Lower lobe of right lung (tissue), 2 donors: Measurements from ENCODE around the gene GALK2. TPM values are rescaled to one million over a fixed set of nuclear protein-coding genes. Genes with fewer than 3 reads are reported as not detected.

Experiments used
- ATAC-seq, 2 donors: fragments of 200-7000 bp; cut with Tn5 transposase; one replicate each; pipeline ENCODE4 v1.9.1; 2020 to 2022; ENCODE audit warnings: mild to moderate bottlenecking in 2 of 2, moderate library complexity in 2 of 2
- DNase-seq: peaks from one replicate; pipeline ENCODE4 v3.0.0-alpha.2; 2020
- H3K27ac ChIP-seq: fragments of 200-600 bp; one replicate; pipeline ENCODE4 v1.8.0; 2022
- H3K27me3 ChIP-seq: fragments of 200-600 bp; one replicate; pipeline ENCODE4 v1.8.0; 2022; ENCODE audit warnings: low read depth
- H3K36me3 ChIP-seq: fragments of 200-600 bp; one replicate; pipeline ENCODE4 v1.8.0; 2022; ENCODE audit warnings: mild to moderate bottlenecking
- H3K4me1 ChIP-seq: fragments of 200-600 bp; one replicate; pipeline ENCODE4 v1.8.0; 2022
- H3K4me3 ChIP-seq: fragments of 200-600 bp; one replicate; pipeline ENCODE4 v1.8.0; 2022; ENCODE audit warnings: mild to moderate bottlenecking
- H3K9me3 ChIP-seq: fragments of 200-600 bp; one replicate; pipeline ENCODE4 v1.8.0; 2022
- intact Hi-C: fragments of 100-400 bp; cut with DNase I; formaldehyde crosslinking; loops from one replicate; pipeline ENCODE4 v1.11.0; 2022
- microRNA-seq: library from miRNA; unstranded; fragments of <30 nt; microRNA quantifications from one replicate; pipeline ENCODE4 v1.2.0, GENCODE V29; 2020; ENCODE audit warnings: borderline number of aligned reads
- total RNA-seq: library from RNA; stranded (reverse); fragmentation: NEBNext Ultra II Directional; extraction: Animal tissue kit (Norgen Biotek cat#: 25700); gene quantifications from one replicate; pipeline ENCODE4 v1.2.1, GENCODE V29; 2021
- TF ChIP-seq, protein P1 (sequence below): fragments of 200-600 bp; IDR thresholded peaks from one replicate; pipeline ENCODE4 v1.8.0; 2022; ENCODE audit warnings: antibody characterized with exemption, mild to moderate bottlenecking
- donor health status: DM: no; HTN: yes; CAD: no; lungs with severe emphysema.

Gene GALK2
- total RNA-seq, 1 donor from 2014 or later: 38.8 TPM

DNA sequence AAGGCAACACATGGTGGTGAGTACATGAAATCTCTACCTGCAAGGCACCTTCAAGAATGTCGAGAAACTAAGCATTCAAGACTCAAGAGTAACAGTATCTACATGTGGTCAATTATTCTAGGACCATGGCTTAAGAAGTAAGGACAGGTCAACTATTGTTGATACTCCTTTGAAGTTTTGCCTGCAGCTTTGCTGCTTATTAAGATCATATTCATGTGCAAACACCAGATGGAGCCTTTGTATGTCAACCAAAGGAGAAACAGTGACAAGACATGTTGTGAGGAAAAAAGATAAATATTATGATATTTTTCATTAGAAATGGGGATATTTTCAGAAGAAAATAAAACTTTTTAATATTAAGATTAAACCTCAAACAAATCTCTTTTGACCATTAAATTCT, 200.7 kb downstream of the GALK2 start:
- Histone ChIP-seq H3K36me3 (no peaks in the 10 kb centered on the region), H3K4me3 (no peak overlapping the region), H3K27ac (no peak overlapping the region), H3K27me3 (no peaks in the 10 kb centered on the region), H3K9me3 (no peaks in the 10 kb centered on the region), H3K4me1 (no peaks in the 10 kb centered on the region)
- intact Hi-C loops: no loop called here
- ATAC-seq: no peak
- TF ChIP-seq, protein P1, sequence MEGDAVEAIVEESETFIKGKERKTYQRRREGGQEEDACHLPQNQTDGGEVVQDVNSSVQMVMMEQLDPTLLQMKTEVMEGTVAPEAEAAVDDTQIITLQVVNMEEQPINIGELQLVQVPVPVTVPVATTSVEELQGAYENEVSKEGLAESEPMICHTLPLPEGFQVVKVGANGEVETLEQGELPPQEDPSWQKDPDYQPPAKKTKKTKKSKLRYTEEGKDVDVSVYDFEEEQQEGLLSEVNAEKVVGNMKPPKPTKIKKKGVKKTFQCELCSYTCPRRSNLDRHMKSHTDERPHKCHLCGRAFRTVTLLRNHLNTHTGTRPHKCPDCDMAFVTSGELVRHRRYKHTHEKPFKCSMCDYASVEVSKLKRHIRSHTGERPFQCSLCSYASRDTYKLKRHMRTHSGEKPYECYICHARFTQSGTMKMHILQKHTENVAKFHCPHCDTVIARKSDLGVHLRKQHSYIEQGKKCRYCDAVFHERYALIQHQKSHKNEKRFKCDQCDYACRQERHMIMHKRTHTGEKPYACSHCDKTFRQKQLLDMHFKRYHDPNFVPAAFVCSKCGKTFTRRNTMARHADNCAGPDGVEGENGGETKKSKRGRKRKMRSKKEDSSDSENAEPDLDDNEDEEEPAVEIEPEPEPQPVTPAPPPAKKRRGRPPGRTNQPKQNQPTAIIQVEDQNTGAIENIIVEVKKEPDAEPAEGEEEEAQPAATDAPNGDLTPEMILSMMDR: no peak
- no peak for DNase-seq

- H3K4me3 ChIP-seq: no peak overlapping the region
- no peak overlapping the region for H3K27ac ChIP-seq
- DNase-seq (no peak), ATAC-seq (no peak)
- no peaks in the 10 kb centered on the region for H3K9me3 ChIP-seq
- no peaks in the 10 kb centered on the region for H3K4me1 ChIP-seq
- H3K36me3 ChIP-seq: no peaks in the 10 kb centered on the region
- TF ChIP-seq, protein P1: no peak
- no peaks in the 10 kb centered on the region for H3K27me3 ChIP-seq
- intact Hi-C loops: no loop called here
These were observed 202.3 kb downstream of the GALK2 start for GRCh38 chr15:49372366-49372765.

GRCh38 chr15:49379996-49380395, 209.9 kb downstream of the GALK2 start:
- intact Hi-C loops: no loop called here
- H3K27ac ChIP-seq: no peak overlapping the region
- H3K4me3 ChIP-seq: no peak overlapping the region
- H3K9me3 ChIP-seq: no peaks in the 10 kb centered on the region
- H3K27me3 ChIP-seq: no peaks in the 10 kb centered on the region
- no peaks in the 10 kb centered on the region for H3K36me3 ChIP-seq
- DNase-seq (peak; percentile 36), ATAC-seq (no peak)
- TF ChIP-seq, protein P1: no peak
- no peaks in the 10 kb centered on the region for H3K4me1 ChIP-seq

- no peak for ATAC-seq
These were observed 210.9 kb downstream of the GALK2 start for GRCh38 chr15:49380912-49381311.

More at GRCh38 chr15:49380912-49381311, 210.9 kb downstream of the GALK2 start:
- TF ChIP-seq, protein P1: no peak
- no peak overlapping the region for H3K27ac ChIP-seq
- no peak overlapping the region for H3K4me3 ChIP-seq
- DNase-seq: no peak
- H3K36me3 ChIP-seq: no peaks in the 10 kb centered on the region
- H3K27me3 ChIP-seq: no peaks in the 10 kb centered on the region
- intact Hi-C loops: no loop called here
- H3K9me3 ChIP-seq: no peaks in the 10 kb centered on the region
- no peaks in the 10 kb centered on the region for H3K4me1 ChIP-seq

Small RNAs within 50 kb of the gene (microRNA-seq; reads per million reads assigned to microRNA genes)
- gene MIR4716: not detected

Other genes with a start within 250 kb of the GALK2 start
- 0.68 TPM for gene SHC4, start 206.3 kb upstream of the GALK2 start, total RNA-seq
- gene SECISBP2L, start 123.8 kb upstream of the GALK2 start, total RNA-seq: 139 TPM
- 55.6 TPM for gene COPS2, start 14.6 kb upstream of the GALK2 start, total RNA-seq